ENCODE data around the gene RABEP2. TPM values are rescaled to one million over a fixed set of nuclear protein-coding genes. Genes with fewer than 3 reads are reported as not detected.
A peak's percentile ranks its signal among the peaks of the same experiment; 100 is the strongest.
"Not testable (repeated sequence)": the region's sequence is repeated elsewhere in the genome, so short reads cannot be mapped to it uniquely, and the experiment has no call there.

Gene RABEP2
- total RNA-seq, 1 donor from 2014 or later: 23.3 TPM

GRCh38 chr16:28950648-28951409, 25.8 kb upstream of the RABEP2 start, which contains the start of gene NFATC2IP:
NFATC2IP (plus strand) TSS chr16:28950937; CDS start chr16:28951012, 75 bp downstream.
- peaks cover 11% of the 10 kb centered on the region for H3K36me3 Mint-ChIP-seq
- TF ChIP-seq, protein P1, sequence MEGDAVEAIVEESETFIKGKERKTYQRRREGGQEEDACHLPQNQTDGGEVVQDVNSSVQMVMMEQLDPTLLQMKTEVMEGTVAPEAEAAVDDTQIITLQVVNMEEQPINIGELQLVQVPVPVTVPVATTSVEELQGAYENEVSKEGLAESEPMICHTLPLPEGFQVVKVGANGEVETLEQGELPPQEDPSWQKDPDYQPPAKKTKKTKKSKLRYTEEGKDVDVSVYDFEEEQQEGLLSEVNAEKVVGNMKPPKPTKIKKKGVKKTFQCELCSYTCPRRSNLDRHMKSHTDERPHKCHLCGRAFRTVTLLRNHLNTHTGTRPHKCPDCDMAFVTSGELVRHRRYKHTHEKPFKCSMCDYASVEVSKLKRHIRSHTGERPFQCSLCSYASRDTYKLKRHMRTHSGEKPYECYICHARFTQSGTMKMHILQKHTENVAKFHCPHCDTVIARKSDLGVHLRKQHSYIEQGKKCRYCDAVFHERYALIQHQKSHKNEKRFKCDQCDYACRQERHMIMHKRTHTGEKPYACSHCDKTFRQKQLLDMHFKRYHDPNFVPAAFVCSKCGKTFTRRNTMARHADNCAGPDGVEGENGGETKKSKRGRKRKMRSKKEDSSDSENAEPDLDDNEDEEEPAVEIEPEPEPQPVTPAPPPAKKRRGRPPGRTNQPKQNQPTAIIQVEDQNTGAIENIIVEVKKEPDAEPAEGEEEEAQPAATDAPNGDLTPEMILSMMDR (conservative IDR thresholded peaks at IDR 0.05): no peak

DNA sequence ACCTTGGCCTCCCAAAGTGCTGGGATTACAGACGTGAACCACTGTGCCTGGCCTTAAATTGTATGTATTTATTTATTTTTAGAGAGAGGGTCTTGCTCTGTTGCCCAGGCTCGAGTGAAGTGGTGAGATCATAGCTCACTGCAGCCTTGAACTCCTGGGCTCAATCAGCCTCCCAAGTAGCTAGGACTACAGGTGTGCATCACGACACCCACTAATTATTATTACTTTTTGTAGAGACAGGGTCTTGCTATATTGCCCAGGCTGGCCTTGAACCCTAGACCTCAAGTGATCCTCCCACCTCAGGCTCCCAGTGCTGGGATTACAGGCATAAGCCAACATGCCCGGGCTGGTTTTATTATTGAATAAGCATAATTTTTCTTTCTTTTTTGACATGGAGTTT, 21.6 kb upstream of the RABEP2 start:
- Mint-ChIP-seq H3K4me1 (ENCODE audit: unreplicated experiment) (peaks cover 16% of the 10 kb centered on the region), H3K36me3 (peaks cover 4% of the 10 kb centered on the region), H3K9me3 (no peaks in the 10 kb centered on the region), H3K27me3 (peaks cover 7% of the 10 kb centered on the region), H3K4me3 (no peak overlapping the region), H3K27ac (no peak overlapping the region)
- no peak for DNase-seq (ENCODE audit: extremely low spot score, unreplicated experiment)
- TF ChIP-seq, protein P1 (conservative IDR thresholded peaks at IDR 0.05): no peak

More at GRCh38 chr16:28950648-28951409, 25.8 kb upstream of the RABEP2 start, which contains the start of gene NFATC2IP:
- peak; percentile 99 for DNase-seq (ENCODE audit: extremely low spot score, unreplicated experiment)
- Mint-ChIP-seq H3K27me3 (peaks cover 4% of the 10 kb centered on the region), H3K4me3 (peak within 1 kb of the TSS; percentile 96), H3K27ac (peak within 1 kb of the TSS; percentile 84), H3K9me3 (no peaks in the 10 kb centered on the region), H3K4me1 (ENCODE audit: unreplicated experiment) (peaks cover 18% of the 10 kb centered on the region)

DNA sequence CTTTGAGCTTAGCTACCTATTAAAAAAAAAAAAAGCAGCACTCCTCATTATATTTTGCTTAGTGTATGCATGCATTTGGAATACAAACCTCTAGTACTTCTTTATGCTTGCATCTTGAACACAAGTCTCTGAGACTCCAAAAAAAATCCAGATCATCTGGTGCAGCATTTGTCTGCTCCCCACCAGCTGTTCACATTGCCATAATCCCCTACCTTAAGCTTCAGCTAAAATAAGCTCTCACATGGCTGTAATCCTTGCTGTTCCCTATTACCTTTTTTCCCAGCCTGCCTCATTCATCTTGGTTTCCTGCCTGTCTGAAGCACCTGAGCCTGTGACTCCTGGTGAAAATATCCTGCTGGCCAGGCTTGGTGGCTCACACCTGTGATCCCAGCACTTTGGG, 18.2 kb upstream of the RABEP2 start:
- H3K4me1 Mint-ChIP-seq (ENCODE audit: unreplicated experiment): peaks cover 6% of the 10 kb centered on the region
- H3K27ac Mint-ChIP-seq: no peak overlapping the region
- DNase-seq (ENCODE audit: extremely low spot score, unreplicated experiment): no peak
- no peaks in the 10 kb centered on the region for H3K36me3 Mint-ChIP-seq
- TF ChIP-seq, protein P1 (conservative IDR thresholded peaks at IDR 0.05): no peak
- H3K27me3 Mint-ChIP-seq: peaks cover 7% of the 10 kb centered on the region
- no peak overlapping the region for H3K4me3 Mint-ChIP-seq
- no peaks in the 10 kb centered on the region for H3K9me3 Mint-ChIP-seq

DNA sequence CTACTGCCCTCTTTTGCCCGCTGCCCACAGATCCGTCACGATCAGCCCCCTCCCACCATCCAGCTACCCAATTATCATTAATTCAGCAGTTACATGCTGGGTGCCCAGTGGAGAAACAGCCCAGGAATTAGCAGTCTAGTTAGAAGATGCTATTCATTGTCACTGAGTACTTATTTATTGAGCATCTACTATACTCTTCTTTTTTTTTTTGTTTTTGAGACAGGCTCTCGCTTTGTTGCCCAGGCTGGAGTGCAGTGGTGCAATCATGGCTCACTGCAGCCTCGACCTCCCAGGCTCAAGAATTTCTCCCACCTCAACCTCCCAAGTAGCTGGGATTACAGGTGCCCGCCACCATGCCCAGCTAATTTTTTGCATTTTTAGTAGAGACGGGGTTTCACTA, 14.8 kb upstream of the RABEP2 start:
- H3K9me3 Mint-ChIP-seq; H3K4me1 Mint-ChIP-seq (ENCODE audit: unreplicated experiment); H3K27ac Mint-ChIP-seq; H3K27me3 Mint-ChIP-seq; H3K4me3 Mint-ChIP-seq; DNase-seq (ENCODE audit: extremely low spot score, unreplicated experiment); H3K36me3 Mint-ChIP-seq: not testable (repeated sequence)

DNA sequence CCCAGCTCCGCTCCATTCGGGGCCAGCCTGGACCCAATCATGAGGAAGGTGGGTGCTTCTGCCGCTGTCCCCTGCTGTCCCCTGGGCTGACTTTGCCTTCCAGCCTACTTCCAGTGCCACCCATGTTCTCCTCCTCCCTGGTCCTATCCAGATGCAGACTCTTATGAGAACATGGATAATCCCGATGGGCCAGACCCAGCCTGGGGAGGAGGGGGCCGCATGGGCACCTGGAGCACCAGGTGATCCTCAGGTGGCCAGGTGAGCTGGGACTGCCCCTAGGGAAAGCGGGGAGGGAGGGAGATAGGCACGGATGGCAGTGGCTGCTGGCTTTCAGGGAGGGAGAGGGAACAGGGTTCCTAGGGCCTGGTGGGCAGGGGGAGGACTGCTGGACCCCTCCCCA, 13.7 kb upstream of the RABEP2 start:
- H3K27ac Mint-ChIP-seq: no peak overlapping the region
- H3K4me1 Mint-ChIP-seq (ENCODE audit: unreplicated experiment): peaks cover 12% of the 10 kb centered on the region
- no peak overlapping the region for H3K4me3 Mint-ChIP-seq
- DNase-seq (ENCODE audit: extremely low spot score, unreplicated experiment): no peak
- H3K27me3 Mint-ChIP-seq: no peaks in the 10 kb centered on the region
- TF ChIP-seq, protein P1 (conservative IDR thresholded peaks at IDR 0.05): no peak
- no peaks in the 10 kb centered on the region for H3K36me3 Mint-ChIP-seq
- peaks cover 5% of the 10 kb centered on the region for H3K9me3 Mint-ChIP-seq

GRCh38 chr16:28937222-28937876, 12.3 kb upstream of the RABEP2 start:
- Mint-ChIP-seq H3K4me1 (ENCODE audit: unreplicated experiment) (peaks cover 12% of the 10 kb centered on the region), H3K36me3 (no peaks in the 10 kb centered on the region), H3K4me3 (no peak overlapping the region), H3K27ac (no peak overlapping the region), H3K9me3 (peaks cover 5% of the 10 kb centered on the region), H3K27me3 (no peaks in the 10 kb centered on the region)
- TF ChIP-seq, protein P1 (conservative IDR thresholded peaks at IDR 0.05): no peak
- DNase-seq (ENCODE audit: extremely low spot score, unreplicated experiment): no peak

All from type B pancreatic cell (in vitro differentiated cells).